HG03103 (cell line): ENCODE measurements around the gene FRRS1.
"Not testable (repeated sequence)": the region's sequence is repeated elsewhere in the genome, so short reads cannot be mapped to it uniquely, and the experiment has no call there.

ENCODE experiments used
- ATAC-seq: cut with Tn5 transposase; IDR thresholded peaks from one replicate; pipeline ENCODE4 v1.9.1; 2021; ENCODE audit warnings: low read depth; ENCODE audit not compliant: unreplicated experiment

FRRS1 gene

GRCh38 chr1:99768104-99768503 is 1.7 kb upstream of the FRRS1 start:
- ATAC-seq: no peak

- ATAC-seq: no peak
Measured at GRCh38 chr1:99764909-99765308, 1.5 kb downstream of the FRRS1 start.

GRCh38 chr1:99764439-99764838 is 2.0 kb downstream of the FRRS1 start:
- no peak for ATAC-seq

- ATAC-seq: no peak
Measured at GRCh38 chr1:99763956-99764355, 2.5 kb downstream of the FRRS1 start.

- no peak for ATAC-seq
Measured at GRCh38 chr1:99761774-99762173, 4.7 kb downstream of the FRRS1 start.

GRCh38 chr1:99759518-99760160 is 6.8 kb downstream of the FRRS1 start:
- ATAC-seq: no peak

GRCh38 chr1:99758686-99759517 is 7.5 kb downstream of the FRRS1 start:
- not testable (repeated sequence) for ATAC-seq

GRCh38 chr1:99758073-99758511 is 8.3 kb downstream of the FRRS1 start:
- ATAC-seq: peak; percentile 52

- no peak for ATAC-seq
Measured at GRCh38 chr1:99756598-99756997, 9.8 kb downstream of the FRRS1 start.

- ATAC-seq: no peak
Measured at GRCh38 chr1:99755664-99756063, 10.8 kb downstream of the FRRS1 start.

GRCh38 chr1:99754697-99755096 is 11.7 kb downstream of the FRRS1 start:
- ATAC-seq: no peak

- ATAC-seq: no peak
Measured at GRCh38 chr1:99754055-99754626, 12.3 kb downstream of the FRRS1 start.

GRCh38 chr1:99751877-99752504 is 14.4 kb downstream of the FRRS1 start:
- ATAC-seq: peak; percentile 65

GRCh38 chr1:99749504-99750347 is 16.7 kb downstream of the FRRS1 start:
- ATAC-seq: peak; percentile 68

GRCh38 chr1:99748419-99748818 is 18.0 kb downstream of the FRRS1 start:
- no peak for ATAC-seq

GRCh38 chr1:99745684-99746083 is 20.8 kb downstream of the FRRS1 start:
- no peak for ATAC-seq

- ATAC-seq: no peak
Measured at GRCh38 chr1:99745061-99745460, 21.4 kb downstream of the FRRS1 start.

GRCh38 chr1:99740141-99740540 is 26.3 kb downstream of the FRRS1 start:
- ATAC-seq: no peak

- ATAC-seq: no peak
Measured at GRCh38 chr1:99738858-99739465, 27.5 kb downstream of the FRRS1 start.

GRCh38 chr1:99737016-99737415 is 29.4 kb downstream of the FRRS1 start:
- no peak for ATAC-seq
